Spleen (tissue), 7 donors: Measurements from ENCODE around the gene STEAP1B.

ENCODE experiments used
- CTCF ChIP-seq, 11 experiments: fragments of 200-600 bp in 7 of 11; fragments of 450-650 bp in 4 of 11; sonication (generic) in 4 of 11; IDR thresholded peaks in 8 of 11; conservative IDR thresholded peaks in 3 of 11; 1 replicate in 7 of 11; 2 replicates in 4 of 11; pipeline versions ENCODE4 v1.4.0 to v1.8.0; 2016 to 2021; ENCODE audit warnings: antibody characterized with exemption in 11 of 11, inconsistent platforms in 4 of 11, mild to moderate bottlenecking in 1 of 11
- POLR2A ChIP-seq, 3 donors: fragments of 450-650 bp; IDR thresholded peaks; one replicate each; pipeline ENCODE4 v1.5.1; 2017; ENCODE audit warnings: antibody characterized with exemption in 3 of 3, mild to moderate bottlenecking in 1 of 3
- POLR2AphosphoS5 ChIP-seq, 3 donors: sonication (generic); formaldehyde crosslinking; IDR thresholded peaks; one replicate each; pipeline ENCODE4 v1.5.1; 2017; ENCODE audit warnings: antibody characterized with exemption in 3 of 3
- donor health status: DM: no; HTN: no; CAD: no; lungs with moderate emphysema.
- donor health status: DM: no; HTN: no; CAD: no.
- donor health status: DM: no; HTN: no; CAD: no.

- no peak for TF ChIP-seq POLR2A (IDR thresholded peaks at IDR 0.05)
- peak in 2 of 11 experiments; percentile 10 to 17 for TF ChIP-seq CTCF (IDR thresholded peaks at IDR 0.05 in 8 of 11, conservative IDR thresholded peaks at IDR 0.05 in 3 of 11)
- TF ChIP-seq POLR2AphosphoS5 (IDR thresholded peaks at IDR 0.05) = peak in 2 of 3 donors; percentile 77 to 91
Measured at GRCh38 chr7:22433710-22434460, 66.1 kb downstream of the STEAP1B start.
